ENCODE measurements around the gene GRPEL2.

DNA sequence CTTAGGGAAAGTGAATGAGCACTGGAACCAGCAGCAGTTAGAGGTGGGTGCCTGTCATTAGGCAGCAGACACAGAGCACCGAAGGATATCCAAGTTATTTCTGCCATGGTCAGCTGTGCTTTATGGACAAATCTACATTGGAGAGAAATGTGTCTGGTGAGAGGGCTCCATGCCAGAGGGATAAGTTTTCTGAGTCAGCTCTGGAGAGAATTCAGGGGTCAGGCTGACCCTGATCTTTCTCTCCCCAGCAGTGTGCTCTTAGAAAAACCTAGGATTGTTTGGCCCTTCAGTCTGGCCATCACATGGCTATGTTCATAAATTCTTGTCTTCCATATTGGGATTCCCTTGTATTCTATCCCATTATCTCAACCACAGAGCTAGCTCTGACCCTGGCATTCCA lies 42.7 kb downstream of the GRPEL2 start:
- TF ChIP-seq, protein P1, sequence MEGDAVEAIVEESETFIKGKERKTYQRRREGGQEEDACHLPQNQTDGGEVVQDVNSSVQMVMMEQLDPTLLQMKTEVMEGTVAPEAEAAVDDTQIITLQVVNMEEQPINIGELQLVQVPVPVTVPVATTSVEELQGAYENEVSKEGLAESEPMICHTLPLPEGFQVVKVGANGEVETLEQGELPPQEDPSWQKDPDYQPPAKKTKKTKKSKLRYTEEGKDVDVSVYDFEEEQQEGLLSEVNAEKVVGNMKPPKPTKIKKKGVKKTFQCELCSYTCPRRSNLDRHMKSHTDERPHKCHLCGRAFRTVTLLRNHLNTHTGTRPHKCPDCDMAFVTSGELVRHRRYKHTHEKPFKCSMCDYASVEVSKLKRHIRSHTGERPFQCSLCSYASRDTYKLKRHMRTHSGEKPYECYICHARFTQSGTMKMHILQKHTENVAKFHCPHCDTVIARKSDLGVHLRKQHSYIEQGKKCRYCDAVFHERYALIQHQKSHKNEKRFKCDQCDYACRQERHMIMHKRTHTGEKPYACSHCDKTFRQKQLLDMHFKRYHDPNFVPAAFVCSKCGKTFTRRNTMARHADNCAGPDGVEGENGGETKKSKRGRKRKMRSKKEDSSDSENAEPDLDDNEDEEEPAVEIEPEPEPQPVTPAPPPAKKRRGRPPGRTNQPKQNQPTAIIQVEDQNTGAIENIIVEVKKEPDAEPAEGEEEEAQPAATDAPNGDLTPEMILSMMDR (IDR thresholded peaks at IDR 0.05) = no peak
- no peak for TF ChIP-seq POLR2A (IDR thresholded peaks at IDR 0.05)

Measured in esophagus squamous epithelium (tissue), 4 donors.